GM23248 (cell line): ENCODE results near the gene MYORG.

Source experiments
- EZH2 ChIP-seq: fragments of 200-600 bp; sonication (generic); IDR thresholded peaks from 2 replicates; pipeline ENCODE4 v1.6.1; 2018; ENCODE audit warnings: antibody characterized with exemption, mild to moderate bottlenecking; ENCODE audit not compliant: insufficient read depth, poor library complexity, severe bottlenecking
- EZH2phosphoT487 ChIP-seq: fragments of 200-600 bp; sonication (generic); IDR thresholded peaks from 2 replicates; pipeline ENCODE4 v1.6.1; 2018; ENCODE audit warnings: antibody characterized with exemption, moderate library complexity, mild to moderate bottlenecking, low read depth; ENCODE audit not compliant: insufficient read depth

DNA sequence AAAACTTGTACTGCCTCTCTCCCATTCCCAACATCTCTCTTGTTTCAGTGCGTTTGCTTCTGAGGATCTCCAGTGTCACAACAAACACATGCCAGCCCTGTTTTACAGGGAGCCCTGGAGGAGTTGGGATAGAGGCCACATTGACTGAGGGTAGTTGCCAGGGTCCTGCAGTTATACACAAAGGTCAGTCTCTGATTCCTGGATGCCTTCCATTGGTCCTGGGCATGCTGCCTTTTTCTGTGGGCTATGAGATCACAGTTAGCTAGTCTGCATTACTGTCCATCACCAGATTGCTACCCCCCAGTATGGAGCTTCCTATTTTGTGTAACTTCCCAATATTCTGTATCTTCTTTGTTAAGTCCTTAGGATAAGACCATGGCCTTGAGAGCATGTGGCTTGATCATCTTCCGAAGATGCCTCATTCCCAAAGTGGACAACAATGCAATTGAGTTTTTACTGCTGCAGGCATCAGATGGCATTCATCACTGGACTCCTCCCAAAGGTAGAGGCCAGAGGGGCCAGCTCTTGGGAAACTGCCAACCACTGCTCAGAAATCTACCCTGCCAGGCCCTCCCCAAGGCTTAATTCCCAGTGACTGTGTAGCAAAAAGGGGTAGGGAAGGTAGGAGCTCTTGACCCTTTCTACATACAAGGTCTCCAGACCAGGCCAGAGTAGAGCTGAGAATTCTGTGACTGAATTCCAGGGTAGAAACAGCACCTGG, 37.9 kb downstream of the MYORG start:
- no peak for TF ChIP-seq EZH2phosphoT487
- TF ChIP-seq EZH2: no peak
